Cardiac ventricle fibroblast (primary cell): Measurements from ENCODE around the gene AGBL3. TPM values are rescaled to one million over a fixed set of nuclear protein-coding genes. Genes with fewer than 3 reads are reported as not detected.

Source experiments
- total RNA-seq: library from RNA; depleted of rRNA; stranded (reverse); fragments of >200 nt; gene quantifications from 2 replicates; pipeline ENCODE4 v1.2.3, GENCODE V29; 2015

The AGBL3 gene
- total RNA-seq, result 1.1 and 7.0 TPM in 2 replicates

GRCh38 chr7:134986363-134987251 is at the start of gene AGBL3:
Gene AGBL3, plus strand, starts transcription at chr7:134986508. Its CDS starts 1,426 bp downstream, at chr7:134987934.

GRCh38 chr7:135147899-135148721 is 161.8 kb downstream of the AGBL3 start, which contains the start of gene TMEM140:
Gene TMEM140, plus strand, starts transcription at chr7:135148072. Its CDS starts 16,370 bp downstream, at chr7:135164442.

GRCh38 chr7:135170274-135170997 is 184.1 kb downstream of the AGBL3 start, which contains the start of gene CYREN:
Gene CYREN, minus strand, starts transcription at chr7:135170707. Its CDS starts 1,785 bp downstream, at chr7:135168922.

Other genes starting within 250 kb of the AGBL3 start
- 165 and 185 TPM in 2 replicates for gene CALD1, start 206.9 kb upstream of the AGBL3 start, total RNA-seq
- gene TMEM140, start 161.6 kb downstream of the AGBL3 start, total RNA-seq, result 25.7 and 31.1 TPM in 2 replicates
- gene CYREN, start 184.2 kb downstream of the AGBL3 start, total RNA-seq, result 25.1 and 32.4 TPM in 2 replicates
- 4.4 and 7.2 TPM in 2 replicates for gene WDR91, start 225.0 kb downstream of the AGBL3 start, total RNA-seq
- not detected in 2 replicates for gene STRA8, start 247.3 kb downstream of the AGBL3 start, total RNA-seq